M059J (cell line): ENCODE data around the gene PCDHAC1. TPM values are rescaled to one million over a fixed set of nuclear protein-coding genes. Genes with fewer than 3 reads are reported as not detected.
"Not testable (repeated sequence)": the region's sequence is repeated elsewhere in the genome, so short reads cannot be mapped to it uniquely, and the experiment has no call there.

Source experiments
- DNase-seq: peaks from one replicate; pipeline ENCODE4 v3.0.0-alpha.2; 2012; ENCODE audit warnings: low read depth
- total RNA-seq: library from RNA; depleted of rRNA; stranded (reverse); fragments of >200 nt; shearing (Covaris generic); gene quantifications from 2 replicates; pipeline ENCODE4 v1.2.3, GENCODE V29; 2014; rRNA removed

Gene PCDHAC1
- total RNA-seq = 0.25 and 0.34 TPM in 2 replicates

DNA sequence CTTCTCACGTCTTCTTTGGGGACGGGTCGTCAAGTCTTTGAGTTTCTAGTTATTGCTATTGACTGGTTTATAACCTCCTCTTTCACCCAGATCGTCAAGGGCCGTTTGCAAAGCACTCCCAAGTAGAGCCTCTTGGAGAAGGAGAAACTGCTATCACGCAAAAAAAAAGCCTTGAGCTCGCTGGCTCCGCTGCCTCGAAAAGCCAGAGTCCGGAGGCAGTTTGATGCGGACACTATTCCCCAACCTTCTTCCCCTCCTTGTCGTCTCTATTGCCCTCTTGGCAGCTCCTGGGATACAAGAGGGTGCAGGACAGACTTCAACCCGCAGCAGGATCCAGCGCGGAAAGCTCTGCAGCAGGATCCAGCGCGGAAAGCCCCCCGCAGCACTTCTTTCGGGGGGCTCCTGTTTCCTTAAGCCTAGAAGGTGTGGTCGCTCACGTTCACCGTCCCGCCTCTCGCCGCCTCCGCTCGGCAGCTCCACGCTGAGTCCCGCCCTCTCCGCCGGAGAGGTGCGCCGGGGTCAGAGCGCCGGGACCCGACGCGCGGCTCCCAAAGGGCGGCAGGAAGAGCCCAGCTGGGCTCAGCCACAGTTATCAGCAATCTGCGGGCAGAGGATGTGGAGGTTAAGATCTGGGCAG is at the start of gene PCDHAC1:
Gene PCDHAC1, plus strand, starts transcription at position 494 of the 637 bp plus-strand sequence. CDS start 594 bp downstream, outside the sequence.
- no peak for DNase-seq

GRCh38 chr5:140876541-140877261 is 49.4 kb upstream of the PCDHAC1 start:
- DNase-seq = not testable (repeated sequence)

DNA sequence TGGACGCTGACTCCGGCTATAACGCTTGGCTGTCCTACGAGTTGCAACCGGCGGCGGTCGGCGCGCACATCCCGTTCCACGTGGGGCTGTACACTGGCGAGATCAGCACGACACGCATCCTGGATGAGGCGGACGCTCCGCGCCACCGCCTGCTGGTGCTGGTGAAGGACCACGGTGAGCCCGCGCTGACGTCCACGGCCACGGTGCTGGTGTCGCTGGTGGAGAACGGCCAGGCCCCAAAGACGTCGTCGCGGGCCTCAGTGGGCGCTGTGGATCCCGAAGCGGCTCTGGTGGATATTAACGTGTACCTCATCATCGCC is 48.9 kb upstream of the PCDHAC1 start:
- DNase-seq = no peak

- DNase-seq = no peak
Measured at GRCh38 chr5:140881889-140882590, 44.1 kb upstream of the PCDHAC1 start, which contains the start of gene PCDHA13. Gene PCDHA13, plus strand, starts transcription at chr5:140882124. Its CDS starts 145 bp downstream, at chr5:140882269.

DNA sequence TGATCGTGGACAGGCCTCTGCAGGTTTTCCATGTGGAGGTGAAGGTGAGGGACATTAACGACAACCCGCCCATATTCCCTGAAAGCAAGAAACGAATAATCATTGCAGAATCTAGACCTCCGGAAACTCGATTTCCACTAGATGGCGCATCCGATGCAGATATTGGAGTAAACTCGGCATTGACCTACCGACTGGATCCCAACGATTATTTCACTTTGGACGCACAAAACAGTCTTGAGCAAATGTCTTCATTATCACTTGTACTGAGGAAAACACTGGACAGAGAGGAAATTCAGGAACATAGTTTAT is 43.6 kb upstream of the PCDHAC1 start:
- DNase-seq = no peak

DNA sequence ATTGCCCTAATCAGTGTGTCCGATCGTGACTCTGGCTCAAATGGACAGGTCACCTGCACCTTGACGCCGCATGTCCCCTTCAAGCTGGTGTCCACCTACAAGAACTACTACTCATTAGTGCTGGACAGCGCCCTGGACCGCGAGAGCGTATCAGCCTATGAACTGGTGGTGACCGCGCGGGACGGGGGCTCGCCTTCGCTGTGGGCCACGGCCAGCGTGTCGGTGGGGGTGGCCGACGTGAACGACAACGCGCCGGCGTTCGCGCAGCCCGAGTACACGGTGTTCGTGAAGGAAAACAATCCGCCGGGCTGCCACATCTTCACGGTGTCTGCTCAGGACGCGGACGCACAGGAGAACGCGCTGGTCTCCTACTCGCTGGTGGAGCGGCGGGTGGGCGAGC is 42.7 kb upstream of the PCDHAC1 start:
- no peak for DNase-seq

DNA sequence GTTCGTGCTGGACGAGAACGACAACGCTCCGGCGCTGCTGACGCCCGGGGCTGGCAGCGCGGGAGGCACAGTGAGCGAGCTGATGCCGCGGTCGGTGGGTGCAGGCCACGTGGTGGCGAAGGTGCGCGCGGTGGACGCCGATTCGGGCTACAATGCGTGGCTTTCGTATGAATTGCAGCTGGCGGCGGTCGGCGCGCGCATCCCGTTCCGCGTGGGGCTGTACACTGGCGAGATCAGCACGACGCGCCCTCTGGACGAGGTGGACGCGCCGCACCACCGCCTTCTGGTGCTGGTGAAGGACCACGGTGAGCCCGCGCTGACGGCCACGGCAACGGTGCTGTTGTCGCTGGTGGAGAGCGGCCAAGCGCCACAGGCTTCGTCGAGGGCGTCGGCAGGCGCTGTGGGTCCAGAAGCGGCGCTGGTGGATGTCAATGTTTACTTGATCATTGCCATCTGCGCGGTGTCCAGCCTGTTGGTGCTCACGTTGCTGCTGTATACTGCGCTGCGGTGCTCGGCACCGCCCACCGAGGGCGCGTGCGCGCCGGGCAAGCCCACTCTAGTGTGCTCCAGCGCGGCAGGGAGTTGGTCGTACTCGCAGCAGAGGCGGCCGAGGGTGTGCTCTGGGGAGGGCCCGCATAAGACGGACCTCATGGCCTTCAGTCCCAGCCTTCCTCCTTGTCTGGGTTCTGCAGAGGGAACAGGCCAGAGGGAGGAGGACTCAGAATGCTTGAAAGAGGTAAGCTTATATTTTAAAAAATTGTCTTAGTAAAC is 42.0 kb upstream of the PCDHAC1 start:
- no peak for DNase-seq

- no peak for DNase-seq
Measured at GRCh38 chr5:140916325-140916724, 9.8 kb upstream of the PCDHAC1 start.

- DNase-seq = no peak
Measured at GRCh38 chr5:140923601-140924000, 2.5 kb upstream of the PCDHAC1 start.

DNA sequence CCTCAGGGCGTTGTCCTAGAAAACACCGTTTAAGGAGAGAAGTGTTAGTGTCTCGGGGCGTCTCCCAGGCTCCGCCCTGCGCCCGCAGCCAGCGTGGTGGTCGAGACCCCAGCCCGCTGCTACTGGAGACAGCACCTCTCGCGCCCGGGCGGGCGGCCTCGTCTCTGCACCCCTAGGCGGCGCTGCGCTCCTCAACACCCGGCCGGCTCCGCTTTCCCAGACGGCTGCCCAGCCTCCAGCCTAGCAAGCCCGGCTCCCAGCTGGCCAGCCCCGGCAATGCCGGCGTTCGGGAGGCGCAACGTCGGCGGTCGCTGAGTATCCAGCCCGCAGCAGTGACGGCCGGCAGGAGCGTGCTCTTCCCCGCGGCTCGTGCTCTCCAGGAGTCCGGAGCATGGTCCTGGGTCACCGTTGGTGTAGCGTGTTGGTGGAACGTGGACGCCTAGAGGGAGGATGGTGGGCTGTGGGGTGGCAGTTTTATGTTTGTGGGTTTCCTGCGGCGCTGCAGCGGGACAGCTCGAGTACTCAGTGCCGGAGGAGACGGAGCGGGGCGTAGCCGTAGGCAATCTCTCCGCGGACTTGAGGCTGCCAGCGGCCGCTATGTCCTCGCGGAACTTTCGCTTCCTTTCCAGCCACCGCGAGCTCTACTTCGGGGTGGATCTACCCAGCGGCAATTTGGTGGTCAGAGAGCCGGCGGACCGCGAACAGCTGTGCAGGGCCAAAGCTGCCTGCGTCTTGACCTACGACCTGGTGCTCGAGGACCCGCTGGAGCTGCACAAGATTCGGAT is 536 bp downstream of the PCDHAC1 start:
- DNase-seq = peak; percentile 61

- no peak for DNase-seq
Measured at GRCh38 chr5:140927228-140927573, 1.1 kb downstream of the PCDHAC1 start.

GRCh38 chr5:140934964-140935606 is 9.0 kb downstream of the PCDHAC1 start:
- no peak for DNase-seq

- no peak for DNase-seq
Measured at GRCh38 chr5:140946578-140946977, 20.5 kb downstream of the PCDHAC1 start.

DNA sequence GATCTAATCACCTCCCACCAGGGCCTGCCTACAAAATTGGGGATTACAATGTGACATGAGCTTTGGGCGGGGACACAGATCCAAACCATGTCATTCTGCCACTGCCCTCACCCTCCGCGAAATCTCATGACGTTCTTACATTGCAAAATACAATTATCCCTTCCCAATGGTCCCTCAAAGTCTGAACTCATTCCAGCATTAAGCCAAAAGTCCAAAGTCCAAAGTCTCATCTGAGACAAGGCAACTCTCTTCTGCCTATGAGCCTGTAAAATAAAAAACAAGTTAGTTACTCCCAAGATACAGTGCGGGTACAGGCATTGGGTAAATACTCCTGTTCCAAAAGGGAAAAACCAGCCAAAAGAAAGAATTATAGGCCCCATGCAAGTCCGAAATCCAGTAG is 25.5 kb downstream of the PCDHAC1 start:
- DNase-seq = no peak

DNA sequence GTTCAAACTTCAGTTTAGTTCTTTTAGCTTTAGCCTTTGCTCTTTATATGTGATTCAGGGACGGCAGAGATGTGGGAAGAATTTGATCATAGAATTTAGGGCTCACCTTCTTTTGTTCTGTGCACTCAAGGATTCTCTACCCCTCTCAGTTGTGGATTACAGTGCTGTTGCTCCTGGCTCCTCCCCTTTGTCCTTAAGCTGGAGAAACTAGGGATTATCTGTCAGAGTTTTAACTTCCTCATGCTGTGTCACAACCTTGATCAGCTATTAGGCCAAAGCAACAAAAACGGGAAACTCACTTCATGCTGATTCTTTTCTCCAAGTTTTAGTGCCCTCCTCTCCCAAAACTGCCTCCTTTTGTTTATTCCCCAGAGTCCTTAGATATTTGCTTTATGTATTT is 27.1 kb downstream of the PCDHAC1 start:
- DNase-seq = no peak

DNA sequence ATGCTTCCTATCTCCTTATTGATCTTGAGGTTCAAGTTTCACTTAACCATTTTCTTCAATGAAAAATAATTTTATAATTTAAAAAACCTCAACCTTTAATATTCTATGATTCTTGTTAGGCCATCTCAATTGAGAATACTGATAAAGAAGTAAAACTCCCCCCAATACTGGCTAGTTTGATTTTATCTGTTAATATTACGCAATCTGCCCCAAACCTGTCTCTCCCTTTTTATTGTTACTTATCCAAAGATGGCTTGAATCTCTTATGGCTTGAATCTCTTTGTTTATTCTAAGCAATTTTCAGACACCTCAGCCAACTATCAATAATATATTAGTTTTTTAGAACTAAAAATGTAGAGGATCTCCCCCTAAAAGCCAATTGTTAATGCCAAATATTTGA is 36.1 kb downstream of the PCDHAC1 start:
- no peak for DNase-seq

DNA sequence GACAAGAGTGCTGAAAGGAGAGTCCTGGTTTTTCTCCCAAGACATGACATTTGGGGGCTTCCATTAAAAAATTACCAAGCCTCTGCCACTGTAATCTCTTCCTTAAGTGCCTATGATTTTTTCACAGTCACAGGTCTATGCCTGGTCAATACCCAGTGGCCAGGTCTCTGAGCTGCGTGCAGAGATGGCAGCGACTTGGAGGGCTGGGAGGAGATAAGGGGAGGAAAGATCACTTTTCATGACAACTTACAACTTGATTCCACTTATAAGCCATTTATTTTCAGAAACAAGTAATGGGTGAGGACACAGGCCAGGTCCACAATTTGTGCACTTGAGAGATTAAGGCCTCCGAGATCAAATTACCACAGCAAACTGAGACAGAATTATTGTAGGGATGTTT is 38.3 kb downstream of the PCDHAC1 start:
- DNase-seq = no peak

GRCh38 chr5:140965905-140966292 is 39.8 kb downstream of the PCDHAC1 start:
- DNase-seq = no peak

DNA sequence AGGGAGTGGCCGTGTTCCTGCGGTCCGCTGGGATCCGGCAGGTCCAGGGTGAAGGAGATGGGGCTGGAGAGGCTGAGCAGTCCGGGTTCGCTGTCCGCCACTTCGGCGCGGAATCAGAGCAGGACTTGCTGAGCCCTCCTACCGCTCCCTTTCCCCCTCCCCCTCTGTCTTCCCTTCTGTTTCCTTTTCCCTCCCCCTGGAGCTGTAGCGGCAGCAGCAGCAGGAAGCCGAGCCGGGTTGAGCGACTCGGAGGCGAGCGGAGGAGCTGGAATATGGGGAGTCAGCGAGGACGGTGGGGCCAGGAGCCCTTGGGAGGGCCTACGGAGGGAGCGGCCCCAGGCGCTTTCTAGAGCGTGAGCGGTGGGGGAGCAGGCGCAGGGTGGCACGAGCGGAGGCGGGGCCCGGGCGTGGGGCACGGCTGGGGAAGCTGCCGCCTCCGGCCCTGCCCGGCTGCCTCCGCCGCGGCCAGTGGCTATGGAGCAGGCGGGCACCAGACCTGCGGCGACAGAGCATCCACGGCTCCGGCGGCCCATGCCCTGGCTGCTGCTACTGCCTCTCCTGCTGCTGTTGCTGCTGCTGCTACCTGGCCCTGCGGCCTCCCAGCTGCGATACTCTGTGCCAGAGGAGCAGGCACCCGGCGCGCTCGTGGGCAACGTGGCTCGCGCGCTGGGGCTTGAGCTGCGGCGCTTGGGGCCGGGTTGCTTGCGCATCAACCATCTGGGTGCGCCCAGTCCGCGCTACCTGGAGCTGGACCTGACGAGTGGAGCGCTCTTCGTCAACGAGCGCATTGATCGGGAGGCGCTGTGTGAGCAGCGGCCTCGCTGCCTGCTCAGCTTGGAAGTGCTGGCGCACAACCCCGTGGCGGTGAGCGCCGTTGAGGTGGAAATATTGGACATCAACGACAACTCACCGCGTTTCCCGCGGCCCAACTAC is 40.5 kb downstream of the PCDHAC1 start, which contains the start of gene PCDHAC2:
Gene PCDHAC2, plus strand, starts transcription at position 184 of the 933 bp plus-strand sequence. Its CDS starts 291 bp downstream, at position 475.
- peak; percentile 40 for DNase-seq
